Measurements from ENCODE around the gene CBX4.

- TF ChIP-seq CTCF (IDR thresholded peaks at IDR 0.05; ENCODE audit: insufficient read depth, low read depth, low read length) (no peak), EZH2 (IDR thresholded peaks at IDR 0.05; ENCODE audit: insufficient read depth, low read length) (peak; percentile 7)
Measured at GRCh38 chr17:79811868-79812352, 27.3 kb downstream of the CBX4 start.
